OCI-LY1 (cell line): ENCODE measurements around the gene TMC6.

Experiments
- H2AFZ ChIP-seq: fragments of 200-600 bp; sonication (generic), shearing (Covaris generic); 2 replicates; pipeline ENCODE4 v1.6.0; 2014; ENCODE audit warnings: antibody characterized with exemption, mild to moderate bottlenecking, low read length
- H3F3A ChIP-seq: fragments of 200-600 bp; sonication (generic), shearing (Covaris generic); 2 replicates; pipeline ENCODE4 v1.6.0; 2014; ENCODE audit warnings: mild to moderate bottlenecking, antibody characterized with exemption, low read length, moderate library complexity; ENCODE audit not compliant: insufficient read depth
- H3K27ac ChIP-seq: fragments of 200-600 bp; sonication (generic); 2 replicates; pipeline ENCODE4 v1.5.1; 2014; ENCODE audit warnings: low read length, mixed run types, mild to moderate bottlenecking, low read depth; ENCODE audit not compliant: poor library complexity, severe bottlenecking
- H3K27me3 ChIP-seq: fragments of 200-600 bp; sonication (generic); 2 replicates; pipeline ENCODE4 v1.6.0; 2014; ENCODE audit warnings: antibody characterized with exemption, mild to moderate bottlenecking, low read length, moderate library complexity; ENCODE audit not compliant: insufficient read depth
- H3K36me3 ChIP-seq: fragments of 200-600 bp; sonication (generic); 2 replicates; pipeline ENCODE4 v1.6.1; 2014; ENCODE audit warnings: mild to moderate bottlenecking, antibody characterized with exemption, low read length, moderate library complexity, mixed read lengths; ENCODE audit not compliant: insufficient read depth
- H3K4me1 ChIP-seq: fragments of 200-600 bp; sonication (generic); 2 replicates; pipeline ENCODE4 v1.5.1; 2014; ENCODE audit warnings: mild to moderate bottlenecking, low read length, moderate library complexity; ENCODE audit not compliant: insufficient read depth, severe bottlenecking
- H3K4me2 ChIP-seq: fragments of 200-600 bp; sonication (generic), shearing (Covaris generic); 2 replicates; pipeline ENCODE4 v1.6.1; 2014; ENCODE audit warnings: low read length
- H3K4me3 ChIP-seq: fragments of 200-600 bp; sonication (generic); 2 replicates; pipeline ENCODE4 v1.5.1; 2014; ENCODE audit warnings: low read length, low read depth, mild to moderate bottlenecking, mixed read lengths; ENCODE audit not compliant: poor library complexity, severe bottlenecking
- H3K79me2 ChIP-seq: fragments of 200-600 bp; shearing (Covaris generic); 2 replicates; pipeline ENCODE4 v1.6.1; 2016; ENCODE audit warnings: mixed run types, low read length, mixed read lengths; ENCODE audit not compliant: insufficient read depth
- H3K9ac ChIP-seq: fragments of 200-600 bp; sonication (generic), shearing (Covaris generic); 2 replicates; pipeline ENCODE4 v1.6.1; 2014; ENCODE audit warnings: mild to moderate bottlenecking, low read length, mixed read lengths
- H3K9me2 ChIP-seq: fragments of 200-600 bp; sonication (generic), shearing (Covaris generic); 2 replicates; pipeline ENCODE4 v1.6.1; 2014; ENCODE audit warnings: low read depth, mild to moderate bottlenecking, low read length, mixed read lengths
- H3K9me3 ChIP-seq: fragments of 200-600 bp; shearing (Covaris generic); 2 replicates; pipeline ENCODE4 v1.6.1; 2014; ENCODE audit warnings: low read length, mixed read lengths
- H4K20me1 ChIP-seq: fragments of 200-600 bp; sonication (generic), shearing (Covaris generic); 2 replicates; pipeline ENCODE4 v1.6.0; 2016; ENCODE audit warnings: mild to moderate bottlenecking, low read length; ENCODE audit not compliant: insufficient read depth
- CTCF ChIP-seq: fragments of 200-600 bp; sonication (generic), shearing (Covaris generic); IDR thresholded peaks from 2 replicates; pipeline ENCODE4 v1.5.1; 2017; ENCODE audit warnings: mild to moderate bottlenecking, antibody characterized with exemption, low read length, moderate library complexity, mixed read lengths
- EZH2 ChIP-seq: fragments of 200-600 bp; sonication (generic), shearing (Covaris generic); IDR thresholded peaks from 2 replicates; pipeline ENCODE4 v1.8.0; 2017; ENCODE audit warnings: borderline replicate concordance, mixed run types, mild to moderate bottlenecking, antibody characterized with exemption, low read length, moderate library complexity, mixed read lengths

TMC6 gene

DNA sequence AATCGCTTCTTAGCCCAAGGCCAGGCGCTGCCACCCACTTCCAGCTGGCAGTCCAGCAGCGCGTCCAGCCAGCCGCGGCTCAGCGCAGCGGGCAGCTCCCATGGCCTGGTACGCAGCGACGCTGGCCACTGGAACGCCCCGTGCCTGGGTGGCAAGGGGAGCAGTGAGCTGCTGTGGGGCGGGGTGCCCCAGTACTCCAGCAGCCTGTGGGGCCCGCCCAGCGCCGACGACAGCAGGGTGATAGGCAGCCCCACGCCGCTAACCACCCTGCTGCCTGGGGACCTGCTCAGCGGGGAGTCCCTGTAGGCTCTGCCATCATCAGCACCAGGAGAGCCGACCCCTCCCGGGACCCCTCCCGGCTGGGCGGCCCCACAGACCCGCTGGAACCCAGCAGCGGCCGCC lies 24.0 kb downstream of the TMC6 start:
- peaks cover 32% of the 10 kb centered on the region for H3K36me3 ChIP-seq

GRCh38 chr17:78103311-78103710 lies 25.2 kb downstream of the TMC6 start:
- Histone ChIP-seq H3F3A (no peaks in the 10 kb centered on the region), H3K79me2 (no peaks in the 10 kb centered on the region), H3K4me1 (peaks cover 6% of the 10 kb centered on the region), H4K20me1 (no peaks in the 10 kb centered on the region), H3K4me2 (no peak overlapping the region), H3K9me3 (no peaks in the 10 kb centered on the region), H3K4me3 (no peak overlapping the region), H3K9ac (no peak overlapping the region), H2AFZ (no peak overlapping the region), H3K36me3 (peaks cover 42% of the 10 kb centered on the region), H3K27me3 (no peaks in the 10 kb centered on the region), H3K9me2 (no peaks in the 10 kb centered on the region), H3K27ac (no peak overlapping the region)
- no peak for TF ChIP-seq EZH2
- TF ChIP-seq CTCF = no peak

More for the DNA sequence above, 24.0 kb downstream of the TMC6 start:
- Histone ChIP-seq H3K4me3 (no peak overlapping the region), H2AFZ (no peak overlapping the region), H3K27me3 (no peaks in the 10 kb centered on the region), H3K9ac (no peak overlapping the region), H3K9me2 (no peaks in the 10 kb centered on the region), H3K4me1 (peaks cover 6% of the 10 kb centered on the region), H3K4me2 (no peak overlapping the region), H3K9me3 (no peaks in the 10 kb centered on the region), H3K27ac (no peak overlapping the region), H3F3A (no peaks in the 10 kb centered on the region), H3K79me2 (no peaks in the 10 kb centered on the region), H4K20me1 (no peaks in the 10 kb centered on the region)
- TF ChIP-seq CTCF (no peak), EZH2 (no peak)

DNA sequence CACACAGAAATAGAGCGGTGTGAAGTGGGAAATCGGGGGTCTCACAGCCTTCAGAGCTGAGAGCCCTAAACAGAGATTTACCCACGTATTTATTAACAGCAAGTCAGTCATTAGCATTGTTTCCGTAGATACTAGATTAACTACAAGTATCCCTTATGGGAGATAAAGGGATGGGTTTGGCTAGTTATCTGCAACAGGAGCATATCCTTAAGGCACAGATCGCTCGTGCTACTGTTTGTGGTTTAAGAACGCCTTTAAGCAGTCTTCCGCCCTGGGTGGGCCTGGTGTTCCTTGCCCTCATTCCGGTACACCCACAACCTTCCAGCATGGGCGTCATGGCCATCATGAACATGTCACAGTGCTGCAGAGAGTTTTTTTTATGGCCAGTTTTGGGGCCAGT lies 27.0 kb downstream of the TMC6 start:
- no peaks in the 10 kb centered on the region for H4K20me1 ChIP-seq
- H3K9ac ChIP-seq = no peak overlapping the region
- H3K9me3 ChIP-seq = no peaks in the 10 kb centered on the region
- H3K4me2 ChIP-seq = no peak overlapping the region
- H3F3A ChIP-seq = no peaks in the 10 kb centered on the region
- no peaks in the 10 kb centered on the region for H3K79me2 ChIP-seq
- no peak overlapping the region for H2AFZ ChIP-seq
- peaks cover 46% of the 10 kb centered on the region for H3K36me3 ChIP-seq
- TF ChIP-seq CTCF (no peak), EZH2 (no peak)
- H3K27ac ChIP-seq = no peak overlapping the region
- H3K4me3 ChIP-seq = no peak overlapping the region
- no peaks in the 10 kb centered on the region for H3K9me2 ChIP-seq
- peaks cover 6% of the 10 kb centered on the region for H3K4me1 ChIP-seq
- H3K27me3 ChIP-seq = no peaks in the 10 kb centered on the region
